Measurements from ENCODE around the gene HOMER1. TPM values are rescaled to one million over a fixed set of nuclear protein-coding genes. Genes with fewer than 3 reads are reported as not detected.

The HOMER1 gene
- total RNA-seq, 1 donor from 2014 or later = 41.6 TPM

GRCh38 chr5:79448336-79448735 is 65.6 kb downstream of the HOMER1 start:
- H3K4me3 ChIP-seq = no peak overlapping the region
- H4K20me1 ChIP-seq (ENCODE audit: low read depth) = no peaks in the 10 kb centered on the region
- H3K36me3 Mint-ChIP-seq = peaks cover 5% of the 10 kb centered on the region
- no peaks in the 10 kb centered on the region for H3K4me1 Mint-ChIP-seq
- no peaks in the 10 kb centered on the region for H3K79me2 ChIP-seq (ENCODE audit: low read depth)
- no peak overlapping the region for H3K27ac Mint-ChIP-seq
- no peak overlapping the region for H3K9ac ChIP-seq
- no peak overlapping the region for H3K4me2 ChIP-seq
- H3K27me3 Mint-ChIP-seq (ENCODE audit: insufficient read depth, low read depth) = no peaks in the 10 kb centered on the region
- peaks cover 3% of the 10 kb centered on the region for H3K36me3 ChIP-seq
- H3F3A ChIP-seq (ENCODE audit: low read depth) = no peaks in the 10 kb centered on the region
- H3K9me3 ChIP-seq (ENCODE audit: low read depth) = no peaks in the 10 kb centered on the region
- no peaks in the 10 kb centered on the region for H3K4me1 ChIP-seq
- no peak for DNase-seq (ENCODE audit: low spot score)
- H3K4me3 Mint-ChIP-seq = no peak overlapping the region
- no peaks in the 10 kb centered on the region for H3K27me3 ChIP-seq
- TF ChIP-seq EZH2phosphoT487 (IDR thresholded peaks at IDR 0.05) = no peak
- no peak for TF ChIP-seq CTCF (IDR thresholded peaks at IDR 0.05)
- no peak for TF ChIP-seq EZH2 (IDR thresholded peaks at IDR 0.05)
- H3K9me3 Mint-ChIP-seq = no peaks in the 10 kb centered on the region
- no peak overlapping the region for H3K27ac ChIP-seq
- no peak overlapping the region for H2AFZ ChIP-seq (replicated peaks)

GRCh38 chr5:79436821-79437220 is 77.1 kb downstream of the HOMER1 start:
- Mint-ChIP-seq H3K4me1 (no peaks in the 10 kb centered on the region), H3K27ac (no peak overlapping the region), H3K4me3 (no peak overlapping the region), H3K9me3 (no peaks in the 10 kb centered on the region), H3K27me3 (ENCODE audit: insufficient read depth, low read depth) (peaks cover 2% of the 10 kb centered on the region), H3K36me3 (peaks cover 8% of the 10 kb centered on the region)
- Histone ChIP-seq H3K4me1 (no peaks in the 10 kb centered on the region), H4K20me1 (ENCODE audit: low read depth) (peaks cover 3% of the 10 kb centered on the region), H3K79me2 (ENCODE audit: low read depth) (no peaks in the 10 kb centered on the region), H3K9me3 (ENCODE audit: low read depth) (no peaks in the 10 kb centered on the region), H3K4me2 (no peak overlapping the region), H3K9ac (no peak overlapping the region), H3F3A (ENCODE audit: low read depth) (no peaks in the 10 kb centered on the region), H3K4me3 (no peak overlapping the region), H3K27me3 (no peaks in the 10 kb centered on the region), H2AFZ (replicated peaks) (no peak overlapping the region), H3K27ac (no peak overlapping the region), H3K36me3 (peaks cover 4% of the 10 kb centered on the region)
- no peak for TF ChIP-seq CTCF (IDR thresholded peaks at IDR 0.05)
- no peak for TF ChIP-seq EZH2 (IDR thresholded peaks at IDR 0.05)
- TF ChIP-seq EZH2phosphoT487 (IDR thresholded peaks at IDR 0.05) = no peak
- no peak for DNase-seq (ENCODE audit: low spot score)

- Histone ChIP-seq H3K9me3 (ENCODE audit: low read depth) (no peaks in the 10 kb centered on the region), H3K36me3 (peaks cover 4% of the 10 kb centered on the region), H3K27me3 (no peaks in the 10 kb centered on the region), H3F3A (ENCODE audit: low read depth) (no peaks in the 10 kb centered on the region), H4K20me1 (ENCODE audit: low read depth) (peaks cover 3% of the 10 kb centered on the region), H3K9ac (no peak overlapping the region), H3K4me1 (no peaks in the 10 kb centered on the region), H3K79me2 (ENCODE audit: low read depth) (no peaks in the 10 kb centered on the region), H3K4me2 (no peak overlapping the region), H3K4me3 (no peak overlapping the region), H3K27ac (no peak overlapping the region), H2AFZ (replicated peaks) (no peak overlapping the region)
- H3K4me1 Mint-ChIP-seq = no peaks in the 10 kb centered on the region
- no peak overlapping the region for H3K4me3 Mint-ChIP-seq
- H3K27ac Mint-ChIP-seq = no peak overlapping the region
- no peak for TF ChIP-seq EZH2phosphoT487 (IDR thresholded peaks at IDR 0.05)
- H3K36me3 Mint-ChIP-seq = peaks cover 8% of the 10 kb centered on the region
- H3K27me3 Mint-ChIP-seq (ENCODE audit: insufficient read depth, low read depth) = peaks cover 2% of the 10 kb centered on the region
- no peaks in the 10 kb centered on the region for H3K9me3 Mint-ChIP-seq
- no peak for DNase-seq (ENCODE audit: low spot score)
These were observed 77.7 kb downstream of the HOMER1 start for GRCh38 chr5:79436224-79436623.

- Histone ChIP-seq H3K79me2 (ENCODE audit: low read depth) (no peaks in the 10 kb centered on the region), H4K20me1 (ENCODE audit: low read depth) (no peaks in the 10 kb centered on the region), H3K36me3 (no peaks in the 10 kb centered on the region), H2AFZ (replicated peaks) (no peak overlapping the region), H3K4me1 (no peaks in the 10 kb centered on the region), H3K9ac (no peak overlapping the region), H3K27me3 (no peaks in the 10 kb centered on the region), H3F3A (ENCODE audit: low read depth) (no peaks in the 10 kb centered on the region), H3K9me3 (ENCODE audit: low read depth) (no peaks in the 10 kb centered on the region), H3K4me3 (no peak overlapping the region), H3K4me2 (no peak overlapping the region), H3K27ac (no peak overlapping the region)
- Mint-ChIP-seq H3K36me3 (peaks cover 9% of the 10 kb centered on the region), H3K27me3 (ENCODE audit: insufficient read depth, low read depth) (peaks cover 2% of the 10 kb centered on the region), H3K4me3 (no peak overlapping the region), H3K27ac (no peak overlapping the region), H3K9me3 (no peaks in the 10 kb centered on the region), H3K4me1 (no peaks in the 10 kb centered on the region)
- TF ChIP-seq EZH2 (IDR thresholded peaks at IDR 0.05) = no peak
- TF ChIP-seq EZH2phosphoT487 (IDR thresholded peaks at IDR 0.05) = no peak
- TF ChIP-seq CTCF (IDR thresholded peaks at IDR 0.05) = no peak
- no peak for DNase-seq (ENCODE audit: low spot score)
These were observed 83.7 kb downstream of the HOMER1 start for GRCh38 chr5:79430196-79430595.
